Kidney (tissue), 14 donors: ENCODE data around the gene HDAC2. TPM values are rescaled to one million over a fixed set of nuclear protein-coding genes. Genes with fewer than 3 reads are reported as not detected.

Source experiments
- DNase-seq, 5 donors: peaks; one replicate each; pipeline ENCODE4 v3.0.0-alpha.2; 2013 to 2020
- FAIRE-seq: peaks from 2 replicates; lab custom pipeline; 2012; peaks lifted over from hg19 to GRCh38; lab: Jason Lieb, UNC
- H3K27ac ChIP-seq, 2 donors: one replicate each; pipeline ENCODE4 v1.7.0; 2013; ENCODE audit warnings: low read depth in 2 of 2, low read length in 2 of 2, inconsistent platforms in 1 of 2
- H3K27me3 ChIP-seq: one replicate; pipeline ENCODE4 v1.7.1; 2013; ENCODE audit warnings: low read length, inconsistent platforms; ENCODE audit not compliant: control insufficient read depth, insufficient read depth
- H3K36me3 ChIP-seq, 3 donors: one replicate each; pipeline versions ENCODE4 v1.7.0 to v1.7.1; 2013; ENCODE audit warnings: low read length in 3 of 3, control low read depth in 1 of 3, inconsistent platforms in 1 of 3; ENCODE audit not compliant: insufficient read depth in 3 of 3, control insufficient read depth in 2 of 3
- H3K4me1 ChIP-seq, 3 donors: one replicate each; pipeline versions ENCODE4 v1.7.0 to v1.7.1; 2013; ENCODE audit warnings: low read length in 3 of 3, inconsistent platforms in 1 of 3, low read depth in 1 of 3; ENCODE audit not compliant: control insufficient read depth in 2 of 3, insufficient read depth in 2 of 3
- H3K4me3 ChIP-seq, 3 donors: one replicate each; pipeline versions ENCODE4 v1.7.0 to v1.8.1; 2013; ENCODE audit warnings: low read length in 3 of 3, control low read depth in 1 of 3, inconsistent platforms in 1 of 3
- H3K9ac ChIP-seq, 3 donors: one replicate each; pipeline versions ENCODE4 v1.7.0 to v1.7.1; 2013; ENCODE audit warnings: low read length in 3 of 3, control low read depth in 1 of 3, inconsistent platforms in 1 of 3
- H3K9me3 ChIP-seq, 3 donors: one replicate each; pipeline versions ENCODE4 v1.7.0 to v1.7.1; 2013; ENCODE audit warnings: low read length in 3 of 3, control low read depth in 1 of 3, inconsistent platforms in 1 of 3; ENCODE audit not compliant: control insufficient read depth in 2 of 3, insufficient read depth in 1 of 3
- intact Hi-C: fragments of 100-400 bp; cut with DNase I; formaldehyde crosslinking; loops from one replicate; pipeline ENCODE4 v1.11.1; 2022
- polyA plus RNA-seq: library from polyadenylated mRNA; stranded (reverse); fragments of 350-450 nt; fragmentation: Illumina TruSeq; extraction: RNeasy Lipid Tissue Mini Kit (QIAGEN cat#74804); gene quantifications from one replicate; pipeline ENCODE4 v1.2.3, GENCODE V29; 2014; ENCODE audit warnings: low read depth, low replicate concordance; ENCODE audit not compliant: insufficient read depth
- total RNA-seq: library from RNA; stranded (reverse); fragmentation: NEBNext Ultra II Directional; extraction: Animal tissue kit (Norgen Biotek cat#: 25700); gene quantifications from one replicate; pipeline ENCODE4 v1.2.1, GENCODE V29; 2021
- TF ChIP-seq, protein P1 (sequence below): IDR thresholded peaks from 3 replicates; pipeline ENCODE4 v1.5.1; 2012; ENCODE audit warnings: mild to moderate bottlenecking, moderate library complexity, borderline replicate concordance; ENCODE audit not compliant: insufficient read depth; ENCODE audit errors: extremely low read depth
- donor health status: control.
- donor health status: control.
- donor health status: control.
- donor health status: control.
- donor health status: control.
- donor health status: DM: yes; HTN: yes; CAD: no.
- donor health status: Normal renal cell carcinoma (clear cell type).

HDAC2 gene
- total and polyA plus RNA-seq, 2 donors from 2014 or later, result 51.9 to 59.1 TPM

- Histone ChIP-seq H3K9ac (no peak overlapping the region), H3K4me3 (no peak overlapping the region), H3K9me3 (no peaks in the 10 kb centered on the region), H3K27ac (no peak overlapping the region), H3K36me3 (no peaks in the 10 kb centered on the region), H3K27me3 (no peaks in the 10 kb centered on the region), H3K4me1 (no peaks in the 10 kb centered on the region)
- TF ChIP-seq, protein P1, sequence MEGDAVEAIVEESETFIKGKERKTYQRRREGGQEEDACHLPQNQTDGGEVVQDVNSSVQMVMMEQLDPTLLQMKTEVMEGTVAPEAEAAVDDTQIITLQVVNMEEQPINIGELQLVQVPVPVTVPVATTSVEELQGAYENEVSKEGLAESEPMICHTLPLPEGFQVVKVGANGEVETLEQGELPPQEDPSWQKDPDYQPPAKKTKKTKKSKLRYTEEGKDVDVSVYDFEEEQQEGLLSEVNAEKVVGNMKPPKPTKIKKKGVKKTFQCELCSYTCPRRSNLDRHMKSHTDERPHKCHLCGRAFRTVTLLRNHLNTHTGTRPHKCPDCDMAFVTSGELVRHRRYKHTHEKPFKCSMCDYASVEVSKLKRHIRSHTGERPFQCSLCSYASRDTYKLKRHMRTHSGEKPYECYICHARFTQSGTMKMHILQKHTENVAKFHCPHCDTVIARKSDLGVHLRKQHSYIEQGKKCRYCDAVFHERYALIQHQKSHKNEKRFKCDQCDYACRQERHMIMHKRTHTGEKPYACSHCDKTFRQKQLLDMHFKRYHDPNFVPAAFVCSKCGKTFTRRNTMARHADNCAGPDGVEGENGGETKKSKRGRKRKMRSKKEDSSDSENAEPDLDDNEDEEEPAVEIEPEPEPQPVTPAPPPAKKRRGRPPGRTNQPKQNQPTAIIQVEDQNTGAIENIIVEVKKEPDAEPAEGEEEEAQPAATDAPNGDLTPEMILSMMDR, result no peak
- DNase-seq (no peak), FAIRE-seq (no peak)
- intact Hi-C loops, result no loop called here
These were observed 77.5 kb downstream of the HDAC2 start for GRCh38 chr6:113893451-113893850.

GRCh38 chr6:113888956-113889630 lies 81.9 kb downstream of the HDAC2 start:
- intact Hi-C loops, result no loop called here
- H3K27ac ChIP-seq, result no peak overlapping the region
- FAIRE-seq, result no peak
- no peaks in the 10 kb centered on the region for H3K9me3 ChIP-seq
- no peak for DNase-seq
- no peak overlapping the region for H3K9ac ChIP-seq
- H3K36me3 ChIP-seq, result no peaks in the 10 kb centered on the region
- H3K4me1 ChIP-seq, result no peaks in the 10 kb centered on the region
- TF ChIP-seq, protein P1, result no peak
- H3K27me3 ChIP-seq, result no peaks in the 10 kb centered on the region
- H3K4me3 ChIP-seq, result no peak overlapping the region

GRCh38 chr6:113888493-113888892 lies 82.5 kb downstream of the HDAC2 start:
- no peak for DNase-seq
- Histone ChIP-seq H3K9me3 (no peaks in the 10 kb centered on the region), H3K27me3 (no peaks in the 10 kb centered on the region), H3K9ac (no peak overlapping the region), H3K4me3 (no peak overlapping the region), H3K36me3 (no peaks in the 10 kb centered on the region), H3K27ac (no peak overlapping the region), H3K4me1 (no peaks in the 10 kb centered on the region)
- no peak for FAIRE-seq
- intact Hi-C loops, result no loop called here
- TF ChIP-seq, protein P1, result no peak
